Smooth muscle cell (in vitro differentiated cells): Measurements from ENCODE around the gene ARHGEF1. TPM values are rescaled to one million over a fixed set of nuclear protein-coding genes. Genes with fewer than 3 reads are reported as not detected.

Experiments used
- DNase-seq: peaks from one replicate; lab custom pipeline; 2025; ENCODE audit not compliant: unreplicated experiment; lab: John Stamatoyannopoulos, UW
- H2AFZ ChIP-seq: fragments of 200-600 bp; sonication (generic); 2 replicates; pipeline ENCODE4 v1.6.0; 2016; ENCODE audit warnings: antibody characterized with exemption, low read depth, mild to moderate bottlenecking
- H3F3A ChIP-seq: fragments of 200-600 bp; sonication (generic); 2 replicates; pipeline ENCODE4 v1.6.0; 2017; ENCODE audit warnings: antibody characterized with exemption, low read depth
- H3K27ac ChIP-seq: fragments of 200-600 bp; sonication (generic); 2 replicates; pipeline ENCODE4 v1.5.1; 2016; ENCODE audit warnings: low read depth, mild to moderate bottlenecking
- H3K27me3 ChIP-seq: fragments of 200-600 bp; sonication (generic); 2 replicates; pipeline ENCODE4 v1.6.1; 2016; ENCODE audit warnings: low read depth, mild to moderate bottlenecking
- H3K36me3 ChIP-seq: fragments of 200-600 bp; sonication (generic); 2 replicates; pipeline ENCODE4 v1.5.1; 2016; ENCODE audit warnings: low read depth
- H3K4me1 ChIP-seq: fragments of 200-600 bp; sonication (generic); 2 replicates; pipeline ENCODE4 v1.5.1; 2016; ENCODE audit warnings: low read depth
- H3K4me2 ChIP-seq: fragments of 200-600 bp; sonication (generic); 2 replicates; pipeline ENCODE4 v1.6.0; 2016; ENCODE audit warnings: mild to moderate bottlenecking
- H3K4me3 ChIP-seq: fragments of 200-600 bp; sonication (generic); 2 replicates; pipeline ENCODE4 v1.5.1; 2016; ENCODE audit warnings: mild to moderate bottlenecking
- H3K79me2 ChIP-seq: fragments of 200-600 bp; sonication (generic); 2 replicates; pipeline ENCODE4 v1.6.0; 2016; ENCODE audit warnings: low read depth, mild to moderate bottlenecking
- H3K9ac ChIP-seq: fragments of 200-600 bp; sonication (generic); 2 replicates; pipeline ENCODE4 v1.6.0; 2016; ENCODE audit warnings: low read depth
- H3K9me3 ChIP-seq: fragments of 200-600 bp; sonication (generic); replicated peaks from 2 replicates; pipeline ENCODE4 v1.5.1; 2016; ENCODE audit warnings: low read depth
- H4K20me1 ChIP-seq: fragments of 200-600 bp; sonication (generic); 2 replicates; pipeline ENCODE4 v1.6.0; 2016; ENCODE audit warnings: low read depth
- WGBS: methylation state at CpG from one replicate; pipeline ENCODE4 v1.1.7; 2016; ENCODE audit warnings: low lambda C conversion rate; 5-methylcytosine and 5-hydroxymethylcytosine counted together
- polyA plus RNA-seq: library from polyadenylated mRNA; unstranded; fragments of >200 nt; fragmentation: Nextera tagmentation; extraction: Ambion mirVana; gene quantifications from 2 replicates; pipeline ENCODE4 v1.2.1, GENCODE V29; 2016
- total RNA-seq: library from RNA; depleted of rRNA; stranded (reverse); fragments of >200 nt; gene quantifications from 2 replicates; pipeline ENCODE4 v1.2.3, GENCODE V29; 2014
- TF ChIP-seq, protein P1 (sequence below): fragments of 200-600 bp; sonication (generic); IDR thresholded peaks from 2 replicates; pipeline ENCODE4 v1.5.1; 2017; ENCODE audit warnings: borderline replicate concordance, mild to moderate bottlenecking, antibody characterized with exemption; ENCODE audit not compliant: insufficient read depth, poor library complexity, severe bottlenecking

The ARHGEF1 gene
- total and polyA plus RNA-seq, 2 experiments from 2014 or later, result 24.3 to 69.6 TPM

DNA sequence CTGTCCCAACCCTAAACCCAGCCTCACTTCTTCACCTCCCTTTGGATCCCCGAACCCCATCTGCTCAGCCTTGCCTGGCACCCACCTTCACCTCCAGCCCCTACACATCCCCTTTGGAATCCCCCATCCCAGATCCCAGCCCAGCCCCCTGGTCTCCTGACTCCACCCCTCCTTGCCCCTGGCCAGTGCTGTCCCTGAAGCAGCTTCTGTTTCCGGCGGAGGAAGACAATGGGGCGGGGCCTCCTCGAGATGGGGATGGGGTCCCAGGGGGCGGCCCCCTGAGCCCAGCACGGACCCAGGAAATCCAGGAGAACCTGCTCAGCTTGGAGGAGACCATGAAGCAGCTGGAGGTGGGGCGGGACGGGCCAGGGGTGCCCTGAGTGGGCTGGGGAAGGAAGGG lies 23.3 kb downstream of the ARHGEF1 start:
- H3K4me2 ChIP-seq, result no peak overlapping the region
- no peaks in the 10 kb centered on the region for H3K4me1 ChIP-seq
- H4K20me1 ChIP-seq, result peaks cover 31% of the 10 kb centered on the region
- no peak overlapping the region for H3K27ac ChIP-seq
- H3K36me3 ChIP-seq, result no peaks in the 10 kb centered on the region
- no peaks in the 10 kb centered on the region for H3F3A ChIP-seq
- no peak overlapping the region for H2AFZ ChIP-seq
- DNase-seq, result no peak
- WGBS, result 86% methylated on average over 3 of the region's 9 CpGs
- no peak overlapping the region for H3K9ac ChIP-seq
- TF ChIP-seq, protein P1, sequence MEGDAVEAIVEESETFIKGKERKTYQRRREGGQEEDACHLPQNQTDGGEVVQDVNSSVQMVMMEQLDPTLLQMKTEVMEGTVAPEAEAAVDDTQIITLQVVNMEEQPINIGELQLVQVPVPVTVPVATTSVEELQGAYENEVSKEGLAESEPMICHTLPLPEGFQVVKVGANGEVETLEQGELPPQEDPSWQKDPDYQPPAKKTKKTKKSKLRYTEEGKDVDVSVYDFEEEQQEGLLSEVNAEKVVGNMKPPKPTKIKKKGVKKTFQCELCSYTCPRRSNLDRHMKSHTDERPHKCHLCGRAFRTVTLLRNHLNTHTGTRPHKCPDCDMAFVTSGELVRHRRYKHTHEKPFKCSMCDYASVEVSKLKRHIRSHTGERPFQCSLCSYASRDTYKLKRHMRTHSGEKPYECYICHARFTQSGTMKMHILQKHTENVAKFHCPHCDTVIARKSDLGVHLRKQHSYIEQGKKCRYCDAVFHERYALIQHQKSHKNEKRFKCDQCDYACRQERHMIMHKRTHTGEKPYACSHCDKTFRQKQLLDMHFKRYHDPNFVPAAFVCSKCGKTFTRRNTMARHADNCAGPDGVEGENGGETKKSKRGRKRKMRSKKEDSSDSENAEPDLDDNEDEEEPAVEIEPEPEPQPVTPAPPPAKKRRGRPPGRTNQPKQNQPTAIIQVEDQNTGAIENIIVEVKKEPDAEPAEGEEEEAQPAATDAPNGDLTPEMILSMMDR, result no peak
- no peaks in the 10 kb centered on the region for H3K79me2 ChIP-seq
- H3K4me3 ChIP-seq, result no peak overlapping the region
- H3K9me3 ChIP-seq, result no peaks in the 10 kb centered on the region
- H3K27me3 ChIP-seq, result peaks cover 9% of the 10 kb centered on the region

DNA sequence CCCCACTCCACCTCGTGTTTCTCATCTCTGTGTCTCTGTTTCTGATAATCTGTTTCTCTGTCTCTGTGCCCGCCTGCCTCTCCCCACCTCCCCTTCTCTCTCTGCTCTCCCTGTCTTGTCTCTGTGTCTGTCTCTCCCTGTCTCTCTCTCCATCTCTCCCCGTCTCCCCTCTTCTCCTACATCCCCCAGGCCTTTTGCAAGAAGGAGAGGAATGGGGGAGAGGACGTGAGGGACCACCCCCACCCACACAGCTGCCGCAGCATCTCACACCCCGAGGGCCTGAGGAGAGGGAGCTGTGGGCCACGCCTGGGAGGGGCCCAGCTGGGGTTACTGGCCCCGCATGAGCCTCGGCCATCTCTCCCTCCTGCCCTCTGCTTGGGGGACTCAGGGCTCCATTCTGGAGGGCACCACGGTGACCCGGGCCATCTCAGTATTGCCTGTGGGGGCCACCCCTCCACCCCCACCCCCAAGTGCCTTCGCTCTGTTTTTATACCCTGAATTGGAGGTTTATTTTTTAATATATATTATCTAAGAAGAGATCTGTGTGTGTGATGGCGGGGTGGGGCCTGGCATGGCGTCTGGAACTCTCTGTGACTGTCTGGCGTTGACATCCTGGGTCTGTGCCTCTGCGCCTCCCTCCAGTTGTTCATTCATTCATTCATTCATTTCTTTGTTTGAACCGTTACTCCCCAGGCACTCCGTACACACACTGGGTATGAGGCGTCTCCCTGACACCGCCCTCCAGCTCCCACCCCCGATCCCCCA lies 24.1 kb downstream of the ARHGEF1 start:
- no peaks in the 10 kb centered on the region for H3K9me3 ChIP-seq
- H3K4me2 ChIP-seq, result no peak overlapping the region
- WGBS, result 88% methylated on average over 21 of the region's 21 CpGs
- H3K36me3 ChIP-seq, result no peaks in the 10 kb centered on the region
- H3K9ac ChIP-seq, result no peak overlapping the region
- no peak overlapping the region for H3K27ac ChIP-seq
- no peak overlapping the region for H2AFZ ChIP-seq
- no peaks in the 10 kb centered on the region for H3K79me2 ChIP-seq
- no peak overlapping the region for H3K4me3 ChIP-seq
- H4K20me1 ChIP-seq, result peaks cover 33% of the 10 kb centered on the region
- TF ChIP-seq, protein P1, result no peak
- H3K27me3 ChIP-seq, result peaks cover 17% of the 10 kb centered on the region
- no peak for DNase-seq
- no peaks in the 10 kb centered on the region for H3K4me1 ChIP-seq
- no peaks in the 10 kb centered on the region for H3F3A ChIP-seq

DNA sequence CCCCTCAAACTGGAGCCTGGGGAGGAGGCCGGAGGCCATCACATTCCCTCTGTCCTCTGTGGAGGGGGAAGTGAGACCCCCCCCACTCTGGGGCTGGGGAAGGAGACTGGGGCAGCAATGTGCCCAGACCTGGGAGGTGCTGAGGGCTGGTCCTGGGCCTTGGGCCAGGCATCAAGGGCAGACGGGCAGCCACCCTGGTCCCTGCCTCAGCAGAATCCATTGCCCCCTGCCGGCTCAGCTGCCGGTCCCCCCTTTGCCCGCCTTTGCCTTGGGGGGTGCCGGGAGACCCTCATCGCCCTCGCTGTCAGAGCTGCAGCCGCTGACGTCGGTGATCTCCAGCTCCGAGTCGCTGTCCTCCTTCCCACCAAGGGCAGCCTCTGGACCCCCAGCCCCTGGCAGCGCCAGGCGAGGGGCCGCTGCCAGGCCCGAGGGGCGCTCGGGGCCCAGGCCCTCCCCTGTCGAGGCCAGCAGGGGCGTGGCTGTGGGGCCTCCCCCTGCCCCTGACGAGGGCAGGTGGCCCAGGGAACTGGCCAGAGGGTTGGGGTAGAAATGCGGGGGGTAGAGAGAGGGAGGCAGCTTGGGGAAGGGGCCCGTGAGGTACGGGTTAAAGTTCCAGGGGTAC lies 25.1 kb downstream of the ARHGEF1 start:
- H4K20me1 ChIP-seq, result peaks cover 41% of the 10 kb centered on the region
- no peak overlapping the region for H3K27ac ChIP-seq
- TF ChIP-seq, protein P1, result no peak
- peaks cover 28% of the 10 kb centered on the region for H3K27me3 ChIP-seq
- no peak overlapping the region for H3K4me2 ChIP-seq
- H3K9ac ChIP-seq, result no peak overlapping the region
- DNase-seq, result no peak
- no peaks in the 10 kb centered on the region for H3K4me1 ChIP-seq
- 95% methylated on average over 25 of the region's 25 CpGs for WGBS
- H2AFZ ChIP-seq, result no peak overlapping the region
- H3K36me3 ChIP-seq, result no peaks in the 10 kb centered on the region
- H3F3A ChIP-seq, result no peaks in the 10 kb centered on the region
- H3K79me2 ChIP-seq, result no peaks in the 10 kb centered on the region
- no peaks in the 10 kb centered on the region for H3K9me3 ChIP-seq
- H3K4me3 ChIP-seq, result no peak overlapping the region
